Measurements from ENCODE around the gene WDFY1.

Gene WDFY1

DNA sequence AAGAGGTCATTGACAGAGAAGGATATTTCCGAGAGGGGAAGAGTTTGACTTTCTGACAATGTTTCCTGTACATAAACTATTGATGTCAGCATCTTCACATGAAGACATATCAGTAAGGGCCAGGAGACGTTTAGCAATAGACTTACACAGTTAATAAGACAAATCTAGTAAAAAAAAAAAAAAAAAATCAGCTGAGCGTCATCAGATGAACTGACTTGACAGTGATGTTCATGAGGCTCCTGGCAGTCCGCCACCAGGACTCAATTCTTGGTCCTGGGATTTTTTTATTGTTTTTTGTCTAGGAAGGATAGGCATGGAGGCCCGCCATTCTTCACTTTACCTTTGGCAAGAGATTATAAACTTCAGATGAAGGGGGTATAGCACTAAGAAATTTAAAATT, 26.6 kb upstream of the WDFY1 start:
- no peak overlapping the region for H3K27ac Mint-ChIP-seq
- H3K27me3 Mint-ChIP-seq = no peaks in the 10 kb centered on the region
- H3K36me3 Mint-ChIP-seq = peaks cover 7 to 24% of the 10 kb centered on the region in 2 donors
- DNase-seq (no peak), ATAC-seq (replicated peaks) (no peak)
- H3K9me3 Mint-ChIP-seq = no peaks in the 10 kb centered on the region
- H3K4me3 Mint-ChIP-seq = no peak overlapping the region
- peaks cover 3 to 4% of the 10 kb centered on the region in 2 donors for H3K4me1 Mint-ChIP-seq

DNA sequence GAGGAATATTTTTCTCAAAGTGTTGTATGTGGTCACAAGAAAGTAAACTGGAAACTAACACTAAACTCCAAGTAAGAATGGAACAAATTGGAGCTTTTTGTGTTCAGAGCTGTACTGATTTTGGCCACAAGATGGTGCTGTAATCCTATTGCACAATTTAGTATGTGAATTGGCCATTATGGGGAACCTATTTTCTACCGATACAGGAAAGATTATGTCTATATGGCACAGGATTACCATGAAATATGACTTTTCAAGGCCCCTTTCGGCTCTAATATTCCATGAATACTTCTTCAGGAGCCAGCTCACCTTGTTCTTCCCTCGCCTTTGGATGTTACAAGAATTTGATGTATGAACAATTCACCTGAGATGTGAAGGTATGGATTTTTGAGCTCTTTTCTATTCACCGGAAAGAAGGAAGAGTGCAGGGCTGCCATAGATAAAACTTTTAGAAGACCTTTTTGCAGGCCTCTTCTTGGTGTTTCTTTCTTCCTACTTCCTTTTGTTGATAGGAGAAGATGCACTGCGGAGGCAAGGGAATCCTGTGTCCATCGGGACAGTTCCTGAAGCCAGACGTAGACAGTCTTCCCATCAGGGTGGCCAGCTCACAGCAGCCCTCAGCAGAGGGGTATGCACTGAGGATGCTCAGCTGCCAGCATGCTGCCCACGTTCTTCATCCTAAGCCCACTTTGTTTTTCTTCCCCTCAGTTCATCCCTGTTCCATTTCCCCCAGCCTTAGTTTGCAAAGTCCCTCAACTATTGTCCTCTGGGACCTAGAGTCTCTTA, 25.4 kb upstream of the WDFY1 start:
- H3K4me3 Mint-ChIP-seq = no peak overlapping the region
- H3K27me3 Mint-ChIP-seq = no peaks in the 10 kb centered on the region
- DNase-seq (peak; percentile 25), ATAC-seq (replicated peaks) (peak; percentile 61 to 68)
- no peaks in the 10 kb centered on the region for H3K9me3 Mint-ChIP-seq
- peaks cover 15 to 28% of the 10 kb centered on the region in 2 donors for H3K36me3 Mint-ChIP-seq
- H3K27ac Mint-ChIP-seq = no peak overlapping the region
- H3K4me1 Mint-ChIP-seq = peaks cover 3 to 4% of the 10 kb centered on the region in 2 donors

DNA sequence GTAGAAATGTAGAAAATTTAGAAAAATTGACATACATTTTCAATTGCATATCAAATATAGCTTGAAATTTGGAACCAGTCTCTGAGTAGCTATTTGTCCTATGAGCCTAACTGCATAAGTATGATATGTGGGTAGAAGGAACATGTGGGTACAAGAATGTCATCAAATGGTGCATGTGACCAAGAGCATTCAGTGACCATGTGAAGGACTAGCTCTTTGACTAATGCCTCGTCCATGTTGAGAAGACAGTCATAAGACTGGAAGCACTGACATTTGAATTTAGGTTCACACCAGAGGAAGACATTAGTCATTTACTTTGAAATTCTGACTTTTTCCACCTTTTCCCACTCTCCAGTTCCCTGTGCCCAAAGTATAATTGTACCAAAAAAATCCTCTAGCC, 24.7 kb upstream of the WDFY1 start:
- peaks cover 15 to 28% of the 10 kb centered on the region in 2 donors for H3K36me3 Mint-ChIP-seq
- ATAC-seq (replicated peaks) = peak; percentile 31 to 55
- H3K4me1 Mint-ChIP-seq = peaks cover 3 to 4% of the 10 kb centered on the region in 2 donors
- no peak for DNase-seq
- H3K9me3 Mint-ChIP-seq = no peaks in the 10 kb centered on the region
- H3K27ac Mint-ChIP-seq = no peak overlapping the region
- no peaks in the 10 kb centered on the region for H3K27me3 Mint-ChIP-seq
- no peak overlapping the region for H3K4me3 Mint-ChIP-seq

DNA sequence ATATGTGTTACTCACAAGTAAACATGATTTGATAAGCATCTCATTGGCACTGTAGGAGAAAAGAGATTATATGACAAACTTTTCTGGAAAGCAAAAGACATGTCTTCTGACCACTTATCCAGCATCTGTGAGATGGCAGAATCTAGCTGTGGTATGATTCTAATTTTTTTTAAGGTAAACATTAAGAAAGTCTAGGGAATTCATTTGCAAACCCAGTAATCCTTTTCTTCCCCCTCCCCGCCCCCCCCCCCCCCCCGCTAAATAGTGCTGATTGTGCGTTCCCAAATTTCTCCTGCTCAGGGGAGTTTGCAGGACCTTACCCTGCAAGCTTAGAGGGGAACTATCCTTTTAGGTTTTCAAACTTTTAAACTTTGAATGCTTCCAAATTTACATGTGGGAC, 24.2 kb upstream of the WDFY1 start:
- Mint-ChIP-seq H3K27ac (no peak overlapping the region), H3K27me3 (no peaks in the 10 kb centered on the region), H3K9me3 (no peaks in the 10 kb centered on the region), H3K36me3 (peaks cover 15 to 28% of the 10 kb centered on the region in 2 donors), H3K4me1 (peaks cover 3 to 4% of the 10 kb centered on the region in 2 donors), H3K4me3 (no peak overlapping the region)
- DNase-seq = no peak
- ATAC-seq (replicated peaks) = no peak

DNA sequence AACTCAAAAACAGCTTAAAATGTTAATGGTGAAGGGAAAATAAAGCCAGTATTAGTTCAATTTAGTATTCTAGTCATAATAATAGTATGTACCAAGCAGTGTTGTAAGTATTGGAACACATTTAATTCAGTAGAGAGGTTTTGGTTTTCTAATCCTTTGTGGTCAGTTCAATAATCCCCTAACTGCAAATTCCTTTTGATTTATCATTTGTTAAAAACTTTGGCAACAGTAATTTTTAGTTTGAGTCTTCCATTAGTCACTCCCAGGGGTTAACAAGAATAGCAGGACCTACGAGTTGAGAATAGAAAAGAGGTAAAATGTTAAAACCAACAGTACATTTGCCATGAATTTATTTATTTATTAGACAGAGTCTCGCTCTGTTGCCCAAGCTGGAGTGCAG, 22.8 kb upstream of the WDFY1 start:
- peaks cover 15 to 28% of the 10 kb centered on the region in 2 donors for H3K36me3 Mint-ChIP-seq
- ATAC-seq (replicated peaks) (no peak), DNase-seq (no peak)
- H3K4me3 Mint-ChIP-seq = no peak overlapping the region
- no peaks in the 10 kb centered on the region for H3K9me3 Mint-ChIP-seq
- H3K27me3 Mint-ChIP-seq = no peaks in the 10 kb centered on the region
- H3K27ac Mint-ChIP-seq = no peak overlapping the region
- H3K4me1 Mint-ChIP-seq = peaks cover 4% of the 10 kb centered on the region in 2 donors

DNA sequence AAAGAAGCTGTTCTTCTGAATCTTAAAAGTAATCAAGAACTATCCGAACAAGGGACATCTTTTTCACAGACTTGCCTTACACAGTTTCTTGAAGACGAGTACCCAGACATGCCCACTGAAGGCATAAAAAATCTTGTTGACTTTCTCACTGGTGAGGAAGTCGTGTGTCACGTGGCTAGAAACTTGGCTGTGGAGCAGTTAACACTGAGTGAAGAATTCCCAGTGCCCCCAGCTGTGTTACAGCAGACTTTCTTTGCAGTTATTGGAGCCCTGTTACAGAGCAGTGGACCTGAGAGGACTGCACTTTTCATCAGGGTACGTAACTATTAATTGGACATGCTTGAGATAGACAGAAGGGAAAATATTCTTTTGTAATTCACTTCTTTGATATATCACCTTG, 14.6 kb upstream of the WDFY1 start:
- ATAC-seq (replicated peaks) = no peak
- Mint-ChIP-seq H3K36me3 (peaks cover 14 to 26% of the 10 kb centered on the region in 2 donors), H3K27me3 (no peaks in the 10 kb centered on the region), H3K27ac (no peak overlapping the region), H3K9me3 (no peaks in the 10 kb centered on the region), H3K4me1 (peaks cover 23 to 45% of the 10 kb centered on the region in 2 donors), H3K4me3 (peak overlapping the region in 1 of 2 donors; percentile 25)
- DNase-seq = no peak

DNA sequence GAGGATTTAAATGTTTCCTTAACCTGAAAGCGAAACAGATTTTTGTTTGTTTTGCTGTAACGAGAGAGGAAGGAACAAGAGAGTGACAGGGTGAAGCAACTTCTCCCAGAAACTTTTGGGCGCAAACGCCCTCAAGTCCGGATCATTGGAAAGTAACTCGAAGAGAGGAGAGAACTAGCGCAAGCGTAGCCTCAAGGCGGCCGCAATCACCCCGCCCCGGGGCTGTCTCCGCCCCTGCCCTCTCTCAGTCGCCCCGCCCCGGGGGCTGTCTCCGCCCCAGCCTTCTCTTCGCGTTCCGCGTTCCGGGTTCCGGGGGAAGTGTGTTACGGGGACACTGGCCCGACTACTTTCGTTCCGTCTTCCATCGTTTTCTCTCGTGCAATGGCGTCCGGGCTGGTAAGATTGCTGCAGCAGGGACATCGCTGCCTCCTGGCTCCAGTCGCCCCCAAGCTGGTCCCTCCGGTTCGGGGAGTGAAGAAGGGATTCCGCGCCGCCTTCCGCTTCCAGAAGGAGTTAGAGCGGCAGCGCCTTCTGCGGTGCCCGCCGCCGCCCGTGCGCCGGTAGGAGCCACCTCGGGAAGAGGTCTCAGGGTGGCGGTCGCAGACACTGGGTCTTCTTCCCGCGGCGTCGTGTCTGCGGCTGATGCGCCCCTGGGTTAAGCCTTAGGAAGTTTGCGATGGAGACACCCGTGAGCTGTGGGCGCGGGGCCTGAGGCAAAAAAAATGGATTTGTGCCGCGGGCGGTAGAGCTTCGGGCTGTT, 12.1 kb upstream of the WDFY1 start, which contains the start of gene MRPL44:
Gene MRPL44, plus strand, starts transcription at position 372 of the 760 bp plus-strand sequence. Its CDS starts 10 bp downstream, at position 382.
- DNase-seq = peak; percentile 95
- Mint-ChIP-seq H3K9me3 (no peaks in the 10 kb centered on the region), H3K4me1 (peaks cover 26 to 50% of the 10 kb centered on the region in 2 donors)

DNA sequence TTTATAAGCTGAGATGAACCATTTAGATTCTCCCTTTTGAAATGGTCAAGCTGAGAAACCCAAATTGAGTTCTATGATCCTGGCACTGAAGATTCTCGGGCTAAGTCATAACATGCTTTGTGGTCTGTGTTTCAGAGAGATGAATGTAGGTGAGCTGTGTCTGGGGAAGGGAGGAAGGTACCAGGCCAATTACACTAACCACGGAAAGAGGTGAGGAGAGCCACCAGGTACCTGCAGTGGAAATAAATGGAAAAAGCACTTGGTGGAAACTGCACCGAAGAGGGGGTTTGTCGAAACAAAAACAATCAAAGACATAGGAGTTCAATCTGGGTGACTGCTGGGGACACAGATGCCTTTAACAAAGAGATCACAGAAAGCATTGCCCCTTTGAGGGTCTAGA, 11.2 kb upstream of the WDFY1 start:
- no peaks in the 10 kb centered on the region for H3K9me3 Mint-ChIP-seq
- H3K4me1 Mint-ChIP-seq = peaks cover 24 to 44% of the 10 kb centered on the region in 2 donors
- H3K27me3 Mint-ChIP-seq = no peaks in the 10 kb centered on the region
- no peak for ATAC-seq (replicated peaks)
- peak overlapping the region; percentile 72 for H3K27ac Mint-ChIP-seq
- H3K36me3 Mint-ChIP-seq = peaks cover 14 to 15% of the 10 kb centered on the region in 2 donors
- no peak for DNase-seq
- H3K4me3 Mint-ChIP-seq = peak overlapping the region; percentile 61 to 78

More for the DNA sequence above, 12.1 kb upstream of the WDFY1 start, which contains the start of gene MRPL44:
- H3K4me3 Mint-ChIP-seq = peak within 1 kb of the TSS; percentile 94 to 97
- ATAC-seq (replicated peaks) = peak; percentile 99 to 100
- H3K27me3 Mint-ChIP-seq = no peaks in the 10 kb centered on the region
- H3K36me3 Mint-ChIP-seq = peaks cover 14 to 25% of the 10 kb centered on the region in 2 donors
- peak within 1 kb of the TSS; percentile 99 for H3K27ac Mint-ChIP-seq

DNA sequence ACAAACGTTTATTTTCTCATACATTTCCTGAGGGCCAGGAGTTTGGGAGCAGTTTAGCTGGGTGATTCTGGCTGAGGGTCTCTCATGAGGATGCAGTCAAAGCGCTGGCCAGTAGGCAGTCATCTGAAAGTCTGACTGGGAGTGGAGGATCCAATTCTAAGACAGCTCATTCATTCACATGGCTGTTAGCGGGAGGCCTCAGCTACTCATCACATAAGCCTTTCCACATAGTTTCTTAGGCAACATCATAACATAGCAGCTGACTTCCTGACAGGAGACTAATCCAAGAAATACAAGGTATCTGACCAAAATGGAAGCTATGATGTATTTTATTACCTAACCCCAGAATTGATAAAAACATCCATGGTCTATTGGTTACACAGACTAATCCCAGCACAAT, 9.3 kb upstream of the WDFY1 start:
- ATAC-seq (replicated peaks) (no peak), DNase-seq (no peak)
- no peak overlapping the region for H3K27ac Mint-ChIP-seq
- no peak overlapping the region for H3K4me3 Mint-ChIP-seq
- H3K9me3 Mint-ChIP-seq = no peaks in the 10 kb centered on the region
- peaks cover under 1 to 4% of the 10 kb centered on the region in 2 donors for H3K36me3 Mint-ChIP-seq
- H3K4me1 Mint-ChIP-seq = peaks cover 18 to 33% of the 10 kb centered on the region in 2 donors
- H3K27me3 Mint-ChIP-seq = no peaks in the 10 kb centered on the region

DNA sequence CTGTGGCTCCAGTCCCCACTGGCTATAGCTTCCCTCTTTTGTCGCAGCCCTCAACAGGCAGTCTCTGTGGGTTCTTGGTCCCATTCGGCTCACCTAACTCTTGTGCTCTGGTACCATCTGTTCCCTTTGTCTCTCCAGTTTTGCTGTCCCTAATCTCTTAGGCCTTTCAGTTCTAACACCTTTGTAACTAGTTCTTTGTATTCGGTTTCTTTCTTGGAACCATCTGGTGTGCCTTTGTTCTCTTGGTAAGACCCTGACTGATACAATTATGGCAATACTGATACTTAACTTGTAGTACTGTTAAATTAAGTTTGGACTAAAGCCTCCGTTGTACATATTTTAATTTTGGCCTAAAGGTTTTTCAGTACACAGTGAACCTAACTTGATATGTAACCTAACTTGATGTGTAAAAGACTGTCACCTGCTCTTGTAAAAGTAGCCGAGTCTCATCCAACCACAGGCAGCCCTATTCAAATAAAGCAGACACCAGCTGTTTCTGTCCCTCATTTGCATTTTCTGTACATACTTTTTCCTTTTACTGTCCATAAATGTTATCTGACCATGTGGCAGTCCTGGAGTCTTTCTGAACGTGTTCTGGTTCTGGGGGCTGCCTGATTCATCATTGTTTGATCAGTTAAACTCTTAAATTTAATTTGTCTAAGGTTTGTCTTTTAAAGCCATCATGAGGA, 7.3 kb upstream of the WDFY1 start:
- Mint-ChIP-seq H3K27ac (peak overlapping the region; percentile 73), H3K4me1 (peaks cover 23 to 38% of the 10 kb centered on the region in 2 donors)

DNA sequence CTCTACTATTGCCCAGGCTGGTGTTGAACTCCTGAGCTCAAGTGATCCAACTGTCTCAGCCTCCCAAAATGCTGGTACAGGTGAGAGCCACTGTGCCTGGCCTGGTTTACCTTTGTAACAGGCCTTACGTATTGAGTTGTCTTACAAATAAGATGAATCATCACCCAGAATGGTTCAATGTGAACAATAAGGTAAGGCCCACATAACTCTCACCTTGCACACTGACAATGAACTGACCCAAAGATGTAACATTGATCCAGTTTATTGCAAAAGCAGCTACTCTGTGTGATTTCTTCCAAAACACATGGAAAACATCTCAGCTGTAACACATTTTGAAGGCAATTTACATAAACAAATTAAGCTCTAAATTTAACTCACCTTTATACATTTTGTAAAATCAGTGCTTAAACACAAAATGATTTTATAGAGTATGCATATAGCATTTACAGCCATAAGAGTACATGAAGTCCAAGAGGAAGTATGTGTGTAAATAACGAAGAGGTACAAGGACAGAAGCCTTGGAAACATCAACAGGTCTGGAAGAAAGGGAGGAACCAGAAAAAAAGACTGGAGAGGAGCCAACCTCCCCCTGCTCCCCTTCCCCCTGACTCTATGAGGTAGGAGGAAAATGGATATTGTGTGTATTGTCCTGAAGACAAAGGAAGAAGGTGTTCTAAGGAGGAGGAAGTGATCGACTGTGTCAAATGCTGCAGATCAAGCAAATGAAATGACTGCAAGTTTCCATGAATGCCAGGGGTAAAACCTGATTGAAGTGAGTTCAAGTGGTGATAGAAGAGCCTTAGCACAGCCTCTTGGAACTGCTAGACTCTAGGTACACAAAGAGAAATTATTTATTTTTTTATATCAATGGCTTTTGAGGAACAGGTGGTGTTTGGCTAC, 5.6 kb upstream of the WDFY1 start:
- Mint-ChIP-seq H3K27ac (peak overlapping the region; percentile 89), H3K9me3 (no peaks in the 10 kb centered on the region), H3K36me3 (no peaks in the 10 kb centered on the region), H3K4me3 (peak overlapping the region; percentile 12 to 52), H3K4me1 (peaks cover 25 to 38% of the 10 kb centered on the region in 2 donors), H3K27me3 (no peaks in the 10 kb centered on the region)
- DNase-seq = no peak
- ATAC-seq (replicated peaks) = no peak

More for the DNA sequence above, 7.3 kb upstream of the WDFY1 start:
- H3K36me3 Mint-ChIP-seq = peaks cover 0 to 4% of the 10 kb centered on the region in 2 donors
- ATAC-seq (replicated peaks) (peak; percentile 33 to 35), DNase-seq (no peak)
- peak overlapping the region in 1 of 2 donors; percentile 21 for H3K4me3 Mint-ChIP-seq
- H3K9me3 Mint-ChIP-seq = no peaks in the 10 kb centered on the region
- H3K27me3 Mint-ChIP-seq = no peaks in the 10 kb centered on the region

DNA sequence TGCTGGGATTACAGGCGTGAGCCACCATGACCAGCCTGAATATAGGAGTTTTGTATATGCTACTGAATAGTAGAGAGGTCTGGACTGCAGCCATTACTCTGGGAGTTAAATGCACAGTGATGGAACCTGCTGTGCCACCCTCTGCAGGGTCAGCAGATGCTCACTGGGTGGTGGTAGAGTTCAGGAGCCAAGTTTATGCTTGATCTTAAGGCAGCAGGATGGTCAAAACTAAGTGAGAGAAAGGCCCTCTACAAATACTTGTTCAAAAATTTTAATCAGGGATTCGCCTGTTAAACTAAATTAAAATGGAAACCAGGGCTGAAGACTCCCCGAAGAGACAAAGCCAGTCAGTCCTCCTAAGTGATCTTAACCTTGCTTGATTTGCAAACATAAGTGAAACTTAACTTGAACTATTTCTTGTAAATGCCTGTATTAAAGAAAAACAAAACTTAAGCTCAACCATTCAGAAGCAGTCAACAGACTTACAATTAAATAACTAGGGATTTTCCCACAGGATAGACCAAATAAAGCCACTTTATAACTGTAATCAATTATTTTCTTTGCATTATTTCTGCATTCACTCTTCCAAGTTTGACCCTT, 4.2 kb upstream of the WDFY1 start:
- Mint-ChIP-seq H3K9me3 (no peaks in the 10 kb centered on the region), H3K4me1 (peaks cover 27 to 37% of the 10 kb centered on the region in 2 donors), H3K36me3 (peaks cover under 1 to 3% of the 10 kb centered on the region in 2 donors), H3K27ac (no peak overlapping the region), H3K27me3 (no peaks in the 10 kb centered on the region), H3K4me3 (no peak overlapping the region)
- ATAC-seq (replicated peaks) (no peak), DNase-seq (no peak)

DNA sequence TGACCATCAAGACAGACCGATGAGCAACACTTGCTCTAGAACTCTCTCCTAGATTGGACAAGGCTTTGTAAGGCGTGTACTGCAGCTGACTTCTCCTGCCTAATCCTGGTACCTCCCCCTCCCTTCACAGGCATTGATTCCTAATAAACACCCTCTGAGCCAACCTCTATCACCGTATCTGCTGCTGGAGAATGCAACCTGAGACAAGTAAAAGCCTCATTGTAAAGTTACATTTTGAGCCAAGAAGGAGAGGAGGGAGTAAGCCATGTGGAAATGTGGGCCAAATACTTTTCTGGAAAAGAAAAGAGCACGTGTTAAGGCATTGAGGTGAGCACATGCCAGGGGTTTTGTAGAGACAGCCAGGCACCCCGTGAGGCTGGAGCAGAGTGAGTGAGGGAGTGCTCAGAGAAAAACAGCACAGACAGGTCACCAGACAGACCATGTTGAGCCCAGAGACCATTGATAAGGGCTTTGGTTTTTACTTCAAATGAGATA, 2.6 kb upstream of the WDFY1 start:
- Mint-ChIP-seq H3K27me3 (no peaks in the 10 kb centered on the region), H3K27ac (peak overlapping the region; percentile 32), H3K4me1 (peaks cover 36 to 46% of the 10 kb centered on the region in 2 donors), H3K36me3 (peaks cover 9 to 10% of the 10 kb centered on the region in 2 donors), H3K9me3 (peaks cover 2 to 3% of the 10 kb centered on the region in 2 donors), H3K4me3 (no peak overlapping the region)
- DNase-seq = no peak
- no peak for ATAC-seq (replicated peaks)

All from stimulated activated naive B cell treated with anti-CD40 and anti-IgM and Interleukin-4, amounts not matched to agents 10 μg/mL and 1 μg/mL and 100 μg/mL, for 72 hours (primary cell).